Occipital lobe (tissue), 2 donors: ENCODE results near the gene KCTD19. TPM values are rescaled to one million over a fixed set of nuclear protein-coding genes. Genes with fewer than 3 reads are reported as not detected.

Source experiments
- DNase-seq: peaks from one replicate; lab custom pipeline; 2025; lab: John Stamatoyannopoulos, UW
- total RNA-seq: library from RNA; depleted of rRNA; stranded (reverse); fragments of >200 nt; gene quantifications from one replicate; pipeline ENCODE4 v1.2.3, GENCODE V29; 2014

The KCTD19 gene
- total RNA-seq, 1 donor from 2014 or later: 0.31 TPM

DNA sequence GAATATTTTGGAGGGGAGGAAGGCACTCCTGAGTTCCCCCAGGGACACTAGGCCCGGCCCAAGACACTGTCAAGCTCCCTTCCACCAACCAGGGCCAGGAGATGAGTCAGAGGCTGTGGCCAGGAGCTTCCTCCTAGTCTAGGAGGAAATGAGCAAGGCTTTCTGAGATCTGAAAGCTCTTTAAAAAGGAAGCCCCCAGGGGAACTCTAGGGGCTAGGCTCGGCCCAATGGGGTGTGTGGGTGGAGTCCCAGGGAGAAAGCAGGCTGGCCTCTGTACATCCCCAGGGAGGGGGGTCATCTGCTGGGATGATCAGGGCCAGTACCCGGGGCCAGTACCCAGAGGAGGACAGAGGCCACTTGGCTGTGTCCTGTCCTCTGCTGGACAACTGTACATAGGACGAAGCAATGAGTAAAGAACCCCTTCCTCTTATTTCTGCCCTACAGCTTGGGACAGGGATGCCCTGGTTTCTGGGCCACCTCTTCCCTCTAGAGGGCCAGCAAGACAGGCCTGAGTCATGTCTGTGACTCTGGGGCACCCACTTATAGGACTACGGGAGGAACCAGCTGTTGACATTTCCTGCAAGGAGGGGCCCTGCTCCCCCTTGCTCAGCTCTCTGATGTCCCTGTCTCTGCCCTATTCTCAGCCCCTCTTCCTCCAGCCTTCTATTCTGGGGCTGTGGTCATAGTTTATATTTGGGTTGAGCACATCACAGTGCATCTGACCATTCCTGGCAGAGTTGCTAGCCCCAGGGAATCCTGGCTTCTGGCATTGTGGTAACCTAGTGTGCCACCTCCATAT is 82.0 kb downstream of the KCTD19 start:
- DNase-seq: no peak

- no peak for DNase-seq
These were observed 83.1 kb downstream of the KCTD19 start for GRCh38 chr16:67243481-67243880.

GRCh38 chr16:67242138-67242730 is 84.3 kb downstream of the KCTD19 start:
- no peak for DNase-seq

- DNase-seq: no peak
These were observed 85.3 kb downstream of the KCTD19 start for GRCh38 chr16:67241008-67241900.

DNA sequence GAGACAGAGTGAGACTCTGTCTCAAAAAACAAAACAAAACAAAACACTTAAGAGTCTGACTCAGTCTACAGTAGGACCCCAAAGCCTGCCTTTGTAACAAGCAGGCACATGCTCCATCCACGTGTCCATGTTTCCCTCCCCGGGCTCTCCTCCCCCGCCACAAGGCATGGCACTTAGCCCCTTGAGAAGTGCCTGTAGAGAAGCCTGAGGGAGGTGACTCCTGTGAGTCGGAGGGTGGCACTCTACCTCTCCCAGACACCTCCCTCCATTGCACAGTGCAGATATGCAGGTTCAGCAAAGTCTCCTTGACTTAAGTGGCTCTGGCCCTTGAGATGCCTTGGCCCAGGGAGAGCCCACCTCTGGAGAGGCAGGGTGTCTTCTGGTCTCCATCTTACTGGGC is 86.0 kb downstream of the KCTD19 start:
- no peak for DNase-seq

Other genes with a start within 250 kb of the KCTD19 start
- 19.8 TPM for gene PHAF1, start 216.8 kb downstream of the KCTD19 start, total RNA-seq
- gene B3GNT9, start 175.7 kb downstream of the KCTD19 start, total RNA-seq: 1.2 TPM
- 1.2 TPM for gene TRADD, start 166.8 kb downstream of the KCTD19 start, total RNA-seq
- gene FBXL8, start 166.8 kb downstream of the KCTD19 start, total RNA-seq: 2.0 TPM
- 5.1 TPM for gene HSF4, start 162.0 kb downstream of the KCTD19 start, total RNA-seq
- gene NOL3, start 156.2 kb downstream of the KCTD19 start, total RNA-seq: 4.1 TPM
- 49.1 TPM for gene MATCAP1, start 142.8 kb downstream of the KCTD19 start, total RNA-seq
- gene EXOC3L1, start 136.6 kb downstream of the KCTD19 start, total RNA-seq: 0.47 TPM
- gene E2F4, start 134.6 kb downstream of the KCTD19 start, total RNA-seq: 17.8 TPM
- 0.16 TPM for gene ELMO3, start 127.6 kb downstream of the KCTD19 start, total RNA-seq
- gene TMEM208, start 99.6 kb downstream of the KCTD19 start, total RNA-seq: 14.7 TPM
- 2.5 TPM for gene FHOD1, start 79.3 kb downstream of the KCTD19 start, total RNA-seq
- gene SLC9A5, start 77.8 kb downstream of the KCTD19 start, total RNA-seq: 1.2 TPM
- gene PLEKHG4, start 47.2 kb downstream of the KCTD19 start, total RNA-seq: 2.3 TPM
- 1.4 TPM for gene LRRC36, start 74 bp upstream of the KCTD19 start, total RNA-seq
- 2.3 TPM for gene TPPP3, start 66.8 kb upstream of the KCTD19 start, total RNA-seq
- gene ZDHHC1, start 89.7 kb upstream of the KCTD19 start, total RNA-seq: 2.3 TPM
- not detected for gene HSD11B2, start 104.4 kb upstream of the KCTD19 start, total RNA-seq
- gene ATP6V0D1, start 154.4 kb upstream of the KCTD19 start, total RNA-seq: 63.0 TPM
- gene AGRP, start 156.8 kb upstream of the KCTD19 start, total RNA-seq: not detected
- 26.2 TPM for gene RIPOR1, start 202.1 kb upstream of the KCTD19 start, total RNA-seq
- gene CTCF, start 235.8 kb upstream of the KCTD19 start, total RNA-seq: 54.0 TPM